ENCODE results near the gene YOD1. TPM values are rescaled to one million over a fixed set of nuclear protein-coding genes. Genes with fewer than 3 reads are reported as not detected.

The YOD1 gene
- polyA plus RNA-seq, 1 donor: 6.8 TPM

- no peak for DNase-seq (ENCODE audit: low read depth)
Measured at GRCh38 chr1:207073906-207074820, 23.2 kb upstream of the YOD1 start.

- no peak for DNase-seq (ENCODE audit: low read depth)
Measured at GRCh38 chr1:207072233-207072632, 21.2 kb upstream of the YOD1 start.

GRCh38 chr1:207071426-207071825 lies 20.4 kb upstream of the YOD1 start:
- no peak for DNase-seq (ENCODE audit: low read depth)

GRCh38 chr1:207070811-207071210 lies 19.8 kb upstream of the YOD1 start:
- no peak for DNase-seq (ENCODE audit: low read depth)

GRCh38 chr1:207069858-207070506 lies 19.0 kb upstream of the YOD1 start:
- DNase-seq (ENCODE audit: low read depth): no peak

- DNase-seq (ENCODE audit: low read depth): no peak
Measured at GRCh38 chr1:207069061-207069460, 18.1 kb upstream of the YOD1 start.

- DNase-seq (ENCODE audit: low read depth): no peak
Measured at GRCh38 chr1:207067665-207068064, 16.7 kb upstream of the YOD1 start.

- no peak for DNase-seq (ENCODE audit: low read depth)
Measured at GRCh38 chr1:207067185-207067584, 16.2 kb upstream of the YOD1 start.

- no peak for DNase-seq (ENCODE audit: low read depth)
Measured at GRCh38 chr1:207064561-207064960, 13.6 kb upstream of the YOD1 start.

GRCh38 chr1:207063014-207063413 lies 12.0 kb upstream of the YOD1 start:
- no peak for DNase-seq (ENCODE audit: low read depth)

- DNase-seq (ENCODE audit: low read depth): no peak
Measured at GRCh38 chr1:207062058-207062457, 11.1 kb upstream of the YOD1 start.

GRCh38 chr1:207060596-207060995 lies 9.6 kb upstream of the YOD1 start:
- DNase-seq (ENCODE audit: low read depth): no peak

GRCh38 chr1:207059881-207060280 lies 8.9 kb upstream of the YOD1 start:
- DNase-seq (ENCODE audit: low read depth): no peak

GRCh38 chr1:207058878-207059867 lies 8.2 kb upstream of the YOD1 start:
- DNase-seq (ENCODE audit: low read depth): no peak

- no peak for DNase-seq (ENCODE audit: low read depth)
Measured at GRCh38 chr1:207058252-207058651, 7.2 kb upstream of the YOD1 start.

- DNase-seq (ENCODE audit: low read depth): no peak
Measured at GRCh38 chr1:207056673-207057072, 5.7 kb upstream of the YOD1 start.

- DNase-seq (ENCODE audit: low read depth): no peak
Measured at GRCh38 chr1:207055386-207056001, 4.5 kb upstream of the YOD1 start.

GRCh38 chr1:207054491-207054890 lies 3.5 kb upstream of the YOD1 start:
- no peak for DNase-seq (ENCODE audit: low read depth)

GRCh38 chr1:207052911-207053769 lies 2.1 kb upstream of the YOD1 start, which contains the start of gene PFKFB2:
PFKFB2 (plus strand) TSS chr1:207053275; CDS start chr1:207054718, 1,443 bp downstream.
- peak; percentile 82 for DNase-seq (ENCODE audit: low read depth)

- peak; percentile 84 for DNase-seq (ENCODE audit: low read depth)
Measured at GRCh38 chr1:207050480-207051190, 373 bp downstream of the YOD1 start.

Data from forelimb muscle (tissue), 1 donor.